Activated CD4-positive, alpha-beta T cell treated with anti-CD3 and anti-CD28 coated beads, Interleukin-10, Interleukin-2, amounts not matched to agents 100 ng/mL and 50 ng/mL, durations not matched to agents 16 hours and 8 hours (primary cell): Measurements from ENCODE around the gene ZNF750.

ENCODE experiments used
- DNase-seq: peaks from one replicate; pipeline ENCODE4 v3.0.0-alpha.2; 2020

The ZNF750 gene

DNA sequence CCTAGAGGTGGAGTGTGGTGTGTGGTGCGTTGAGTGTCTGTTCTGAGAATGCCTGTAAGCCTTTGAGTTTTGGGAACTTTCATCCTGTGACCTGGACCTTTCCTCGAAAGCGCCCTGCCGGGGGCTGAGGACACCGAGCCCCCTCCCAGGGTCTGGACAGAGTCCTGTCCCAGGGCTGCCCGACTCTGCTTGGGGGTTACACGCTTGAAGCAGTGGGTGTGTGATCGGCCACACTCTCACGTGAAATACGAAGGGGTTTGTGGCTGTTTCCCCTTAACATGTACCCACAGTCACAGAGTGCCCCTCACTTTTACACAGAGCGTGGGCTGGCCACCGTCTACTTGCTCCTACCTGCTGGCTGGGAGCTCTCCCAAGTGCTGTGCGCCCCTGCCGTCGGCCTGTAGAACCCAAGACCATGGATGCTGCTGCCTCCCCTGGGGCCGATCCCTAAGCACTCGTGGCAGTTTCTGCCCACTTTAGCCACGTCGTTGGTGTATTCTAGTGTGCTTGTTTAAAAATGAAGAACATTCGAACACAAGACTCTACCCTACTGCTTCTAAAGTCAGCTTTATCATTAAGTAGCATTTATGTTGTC, 6.8 kb downstream of the ZNF750 start:
- DNase-seq, result no peak

- no peak for DNase-seq
Measured at GRCh38 chr17:82832411-82832810, 7.4 kb downstream of the ZNF750 start.

GRCh38 chr17:82831818-82832200, 8.0 kb downstream of the ZNF750 start:
- no peak for DNase-seq

DNA sequence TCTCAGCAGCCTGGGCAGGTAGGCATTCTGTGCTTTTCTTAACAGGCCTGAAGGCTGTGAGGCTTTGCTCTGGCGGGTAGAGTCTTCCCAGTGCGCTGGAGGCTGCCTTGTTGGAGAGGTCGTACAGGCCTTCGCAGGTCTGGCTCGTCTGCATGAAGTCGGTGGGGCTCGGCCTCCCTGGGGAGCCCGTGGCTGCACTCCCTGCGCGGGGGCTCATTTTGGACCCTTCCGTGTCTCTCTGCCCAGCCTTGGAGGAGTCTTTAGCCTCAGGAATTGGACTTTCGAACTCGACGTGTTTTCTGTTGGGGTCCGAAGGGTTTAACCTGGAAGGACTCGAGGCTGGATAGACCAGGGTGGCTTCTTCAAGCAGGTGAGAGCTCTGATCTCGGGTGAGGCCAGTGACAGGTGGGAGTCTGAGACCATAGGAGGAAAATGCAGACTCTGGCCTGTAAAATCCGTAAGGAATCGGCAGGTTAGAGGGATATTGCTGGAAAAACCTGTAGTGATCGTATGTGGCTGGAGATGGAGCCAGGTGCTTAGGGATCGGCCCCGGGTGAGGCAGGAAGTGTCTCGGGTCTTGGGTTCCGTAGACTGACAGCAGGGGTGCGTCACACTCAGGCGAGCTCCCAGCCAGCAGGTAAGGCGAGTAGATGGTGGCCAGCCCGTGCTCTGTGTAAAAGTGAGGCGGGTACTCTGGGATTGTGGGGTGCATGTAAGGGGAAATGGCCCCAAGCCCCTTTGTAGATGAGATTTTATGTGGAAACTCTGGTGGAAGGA, 8.6 kb downstream of the ZNF750 start:
- DNase-seq, result no peak

GRCh38 chr17:82830249-82830661, 9.6 kb downstream of the ZNF750 start:
- DNase-seq, result no peak

GRCh38 chr17:82828875-82829487, 10.8 kb downstream of the ZNF750 start:
- DNase-seq, result no peak

DNA sequence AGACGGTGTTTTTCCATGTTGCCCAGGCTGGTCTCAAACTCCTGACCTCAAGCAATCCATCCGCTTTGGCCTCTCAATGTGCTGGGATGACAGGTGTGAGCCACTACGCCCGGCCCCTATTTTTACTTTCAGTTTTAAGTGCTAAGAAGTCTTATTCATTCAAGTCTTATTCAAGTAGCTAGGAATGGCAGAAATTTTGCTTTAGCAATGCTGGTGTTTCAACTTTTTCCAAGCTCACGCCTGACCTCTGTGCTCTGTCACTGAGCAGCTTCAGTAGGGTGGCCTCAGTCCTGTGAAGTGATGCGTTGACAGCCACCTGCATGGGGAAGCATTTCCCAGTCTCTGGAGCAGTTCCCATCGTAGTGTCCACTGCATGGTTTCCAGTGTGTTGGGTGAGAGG, 12.9 kb downstream of the ZNF750 start:
- no peak for DNase-seq

DNA sequence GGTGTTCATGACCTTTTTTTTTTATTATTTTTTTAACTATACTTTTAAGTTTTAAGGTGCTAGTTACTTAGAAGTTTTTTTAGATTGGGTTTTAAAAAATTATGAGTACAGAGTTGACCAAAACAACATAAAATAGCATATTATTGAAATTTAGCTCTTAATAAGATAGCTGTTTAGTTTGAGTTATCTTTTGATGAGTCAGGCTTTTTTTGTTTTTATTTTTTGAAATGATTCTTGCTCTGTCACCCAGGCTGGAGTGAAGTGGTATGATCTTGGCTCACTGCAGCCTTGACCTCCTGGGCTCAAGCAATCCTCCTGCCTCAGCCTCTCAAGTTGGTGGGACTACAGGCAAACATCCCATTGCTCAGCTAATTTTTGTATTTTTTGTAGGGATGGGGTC, 13.6 kb downstream of the ZNF750 start:
- no peak for DNase-seq

GRCh38 chr17:82825540-82826124, 14.2 kb downstream of the ZNF750 start:
- DNase-seq, result no peak

DNA sequence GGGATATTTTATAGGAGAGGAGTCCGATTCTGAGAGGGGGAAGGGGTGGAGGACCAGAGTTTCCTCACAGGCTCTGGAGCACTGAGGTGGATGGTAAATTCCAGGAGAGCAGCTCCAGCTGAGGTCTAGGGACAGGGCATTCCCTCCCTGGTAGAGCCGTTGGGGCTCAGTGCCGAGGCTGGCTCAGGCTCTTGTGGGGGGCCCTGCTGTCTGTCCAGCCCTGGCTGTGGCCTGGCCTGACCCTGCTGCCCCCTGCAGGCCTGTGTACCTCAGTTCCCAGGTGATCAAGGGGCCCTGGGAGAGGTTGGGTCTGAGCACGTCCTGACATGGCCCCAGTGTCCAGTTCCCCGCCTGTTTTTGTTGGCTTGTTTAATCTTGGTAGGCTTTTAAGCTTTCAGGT, 16.8 kb downstream of the ZNF750 start:
- DNase-seq, result no peak

DNA sequence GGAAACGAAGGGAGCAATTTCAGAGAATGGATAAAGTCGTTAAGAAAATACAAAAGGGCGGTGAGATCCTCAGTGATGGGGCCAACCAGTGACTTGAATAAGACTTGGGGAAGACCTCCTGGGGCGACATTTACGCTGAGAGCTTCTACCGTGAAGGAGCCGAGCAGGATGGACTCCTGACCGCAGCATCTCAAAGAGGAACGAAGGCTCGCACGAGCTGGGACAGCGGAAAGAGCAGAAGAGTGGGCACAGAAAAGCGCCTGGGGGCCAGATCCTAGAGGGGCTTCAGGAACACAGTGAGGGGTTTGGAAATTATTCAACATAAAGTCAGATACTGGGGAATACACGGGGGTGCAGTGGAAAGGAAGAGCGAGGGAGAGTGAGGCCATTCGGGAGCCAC, 17.5 kb downstream of the ZNF750 start:
- no peak for DNase-seq

- no peak for DNase-seq
Measured at GRCh38 chr17:82821554-82821953, 18.3 kb downstream of the ZNF750 start.

GRCh38 chr17:82820278-82821251, 19.3 kb downstream of the ZNF750 start:
- DNase-seq, result no peak

DNA sequence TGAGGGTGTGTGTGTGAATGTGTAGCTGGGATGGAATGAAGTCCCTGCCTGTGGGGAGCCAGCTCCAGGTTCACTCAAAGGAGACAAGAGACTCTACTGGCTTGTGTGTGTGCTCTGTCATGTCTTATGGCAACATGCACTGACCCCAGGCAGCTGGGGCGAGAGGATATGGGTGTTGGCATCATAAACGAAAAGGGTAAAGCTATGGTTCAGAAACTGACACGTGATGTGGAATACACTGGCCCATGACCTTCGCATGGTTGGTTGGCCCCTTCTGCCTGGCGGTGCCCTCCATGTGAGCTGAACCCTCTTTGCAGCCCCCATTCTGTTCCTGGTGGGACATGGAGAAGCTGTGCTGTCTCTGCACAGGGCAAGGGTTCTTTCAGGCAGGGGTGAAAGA, 21.9 kb downstream of the ZNF750 start:
- no peak for DNase-seq

- no peak for DNase-seq
Measured at GRCh38 chr17:82816358-82816757, 23.5 kb downstream of the ZNF750 start.

- DNase-seq, result no peak
Measured at GRCh38 chr17:82815790-82816305, 24.0 kb downstream of the ZNF750 start.

- DNase-seq, result no peak
Measured at GRCh38 chr17:82815354-82815753, 24.5 kb downstream of the ZNF750 start.

GRCh38 chr17:82814834-82815233, 25.0 kb downstream of the ZNF750 start:
- no peak for DNase-seq

DNA sequence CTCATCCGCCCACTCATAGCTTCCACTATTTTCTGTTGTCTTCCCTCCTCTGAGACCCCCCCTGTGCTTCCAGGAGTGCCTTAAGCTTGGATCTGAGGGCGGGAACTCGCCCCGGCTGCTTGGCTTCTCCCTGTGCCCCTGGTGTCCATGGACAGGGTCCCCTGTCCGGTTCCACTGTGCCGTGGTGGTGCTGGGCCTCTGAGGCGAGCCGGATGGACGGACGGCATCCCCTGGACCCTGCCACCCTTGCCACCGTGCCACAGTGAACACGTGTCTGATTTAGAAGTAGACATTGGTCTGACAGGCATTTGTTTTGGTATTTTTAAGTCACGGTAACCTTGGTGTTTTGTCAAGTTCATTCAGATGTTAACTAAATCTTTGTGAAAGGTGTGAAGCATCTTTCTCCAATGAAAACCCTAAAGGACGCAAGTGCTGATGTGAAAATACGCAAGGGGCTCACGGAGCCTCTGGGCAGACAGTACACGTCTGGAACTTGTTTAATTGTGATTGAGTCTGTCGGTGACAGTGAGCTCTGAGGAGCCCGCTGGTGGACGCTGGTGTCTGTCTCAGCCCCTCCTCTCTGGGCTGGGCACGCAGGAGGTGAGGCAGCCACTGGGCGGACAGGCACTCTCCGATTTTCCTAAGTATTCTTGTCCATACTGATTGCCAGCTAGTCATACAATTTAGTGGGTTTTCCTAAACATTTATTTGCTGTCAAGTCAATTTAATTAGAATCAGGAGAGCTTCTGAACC, 26.3 kb downstream of the ZNF750 start:
- no peak for DNase-seq

DNA sequence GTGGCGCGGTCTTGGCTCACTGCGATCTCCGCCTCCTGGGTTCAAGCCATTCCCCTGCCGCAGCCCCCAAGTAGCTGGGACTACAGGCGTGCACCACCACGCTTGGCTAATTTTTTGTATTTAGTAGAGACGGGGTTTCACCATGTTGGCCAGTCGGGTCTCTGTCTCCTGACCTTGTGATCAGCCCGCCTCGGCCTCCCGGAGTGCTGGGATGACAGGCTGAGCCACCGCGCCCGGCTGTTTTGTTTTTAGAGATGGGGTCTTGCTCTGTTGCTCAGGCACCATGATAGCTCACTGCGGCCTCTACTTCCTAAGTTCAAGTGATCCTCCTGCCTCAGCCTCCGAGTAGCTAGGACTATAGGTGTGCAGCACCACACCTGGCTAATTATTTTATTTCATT, 27.2 kb downstream of the ZNF750 start:
- DNase-seq, result no peak

DNA sequence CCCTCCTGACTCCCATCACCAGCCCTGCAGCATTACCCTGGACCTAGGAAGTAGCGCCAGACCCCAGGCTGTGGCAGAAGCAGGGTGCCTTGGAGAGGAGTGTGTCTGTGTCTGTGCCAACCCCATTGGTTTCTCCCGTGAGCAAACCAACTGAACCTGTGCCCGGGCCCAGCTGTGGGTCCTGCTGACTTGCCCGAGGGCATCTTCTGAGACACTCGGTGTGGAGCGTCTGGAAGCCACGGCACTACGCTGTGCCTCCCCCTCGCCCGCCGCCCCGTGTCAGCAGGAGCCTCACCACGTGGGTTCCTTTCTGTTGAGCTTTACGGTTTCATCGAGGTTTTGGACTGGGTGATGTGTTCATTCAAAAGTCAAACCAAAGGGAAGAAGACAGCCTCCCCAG, 27.8 kb downstream of the ZNF750 start:
- DNase-seq, result no peak
